SK-N-SH (cell line): ENCODE data around the gene DNAH10. TPM values are rescaled to one million over a fixed set of nuclear protein-coding genes. Genes with fewer than 3 reads are reported as not detected.

Source experiments
- CTCF ChIA-PET: fragments of 300-600, 350-600 bp; formaldehyde crosslinking; extraction: SDS; loops from one replicate; lab custom pipeline; 2021; lab: Yijun Ruan, JAX
- POLR2A ChIA-PET: fragments of 350-600 bp; sonication (Branson Sonifier 250); formaldehyde crosslinking; extraction: SDS; loops from one replicate; lab custom pipeline; 2020; ENCODE audit warnings: antibody characterized with exemption, inconsistent platforms; lab: Yijun Ruan, JAX
- DNase-seq: peaks from one replicate; pipeline ENCODE4 v3.0.0; 2012
- H2AFZ ChIP-seq: fragments of 200-600 bp; sonication (generic); 2 replicates; pipeline ENCODE4 v1.8.1; 2016; ENCODE audit warnings: antibody characterized with exemption, mild to moderate bottlenecking, low read depth
- H3F3A ChIP-seq: fragments of 200-600 bp; sonication (generic); replicated peaks from 2 replicates; pipeline ENCODE3; 2016; ENCODE audit warnings: antibody characterized with exemption, mild to moderate bottlenecking; ENCODE audit not compliant: insufficient read depth
- H3K27ac ChIP-seq, 2 experiments: fragments of 200-500 bp in 1 of 2; fragments of 200-600 bp in 1 of 2; sonication (Bioruptor generic) in 1 of 2; sonication (generic), shearing (Covaris generic) in 1 of 2; 2 replicates each; pipeline versions ENCODE4 v1.5.1 to v1.6.1; 2014 to 2016; ENCODE audit warnings: low read depth in 2 of 2, inconsistent platforms in 1 of 2, low read length in 1 of 2, mild to moderate bottlenecking in 1 of 2, mixed read lengths in 1 of 2
- H3K27me3 ChIP-seq: fragments of 200-600 bp; sonication (generic), shearing (Covaris generic); 2 replicates; pipeline ENCODE4 v1.6.1; 2016; ENCODE audit warnings: mixed run types; ENCODE audit not compliant: insufficient read depth
- H3K36me3 ChIP-seq, 2 experiments: fragments of 200-500 bp in 1 of 2; fragments of 200-600 bp in 1 of 2; sonication (Bioruptor generic) in 1 of 2; sonication (generic) in 1 of 2; replicated peaks in 1 of 2; 2 replicates each; pipeline versions ENCODE3 to v1.5.1; 2014 to 2016; ENCODE audit warnings: low read length in 1 of 2, mild to moderate bottlenecking in 1 of 2; ENCODE audit not compliant: insufficient read depth in 2 of 2, control insufficient read depth in 1 of 2
- H3K4me1 ChIP-seq, 2 experiments: fragments of 200-500 bp in 1 of 2; fragments of 200-600 bp in 1 of 2; sonication (Bioruptor generic) in 1 of 2; sonication (generic), shearing (Covaris generic) in 1 of 2; 2 replicates each; pipeline versions ENCODE4 v1.5.1 to v1.6.1; 2014 to 2016; ENCODE audit warnings: low read depth in 1 of 2, low read length in 1 of 2, mixed run types in 1 of 2; ENCODE audit not compliant: insufficient read depth in 2 of 2, control insufficient read depth in 1 of 2
- H3K4me2 ChIP-seq: fragments of 200-600 bp; sonication (generic), shearing (Covaris generic); 2 replicates; pipeline ENCODE4 v1.6.1; 2017; ENCODE audit warnings: mixed run types
- H3K4me3 ChIP-seq, 2 experiments: fragments of 200-500 bp in 1 of 2; fragments of 200-600 bp in 1 of 2; sonication (Bioruptor generic) in 1 of 2; sonication (generic), shearing (Covaris generic) in 1 of 2; 2 replicates each; pipeline versions ENCODE4 v1.5.1 to v1.8.1; 2014 to 2016; ENCODE audit warnings: low read depth in 2 of 2, inconsistent platforms in 1 of 2, low read length in 1 of 2, mild to moderate bottlenecking in 1 of 2, mixed read lengths in 1 of 2, moderate library complexity in 1 of 2
- H3K79me2 ChIP-seq: fragments of 200-600 bp; sonication (generic); 2 replicates; pipeline ENCODE4 v1.8.1; 2017; ENCODE audit warnings: mild to moderate bottlenecking; ENCODE audit not compliant: insufficient read depth
- H3K9ac ChIP-seq: fragments of 200-600 bp; sonication (generic); 2 replicates; pipeline ENCODE4 v1.6.1; 2017; ENCODE audit warnings: mixed run types
- H3K9me2 ChIP-seq: fragments of 200-600 bp; sonication (generic); 2 replicates; pipeline ENCODE4 v1.6.1; 2017; ENCODE audit warnings: mixed run types
- H3K9me3 ChIP-seq: fragments of 200-600 bp; sonication (generic); 2 replicates; pipeline ENCODE4 v1.6.1; 2017; ENCODE audit warnings: mixed run types, mild to moderate bottlenecking, moderate library complexity
- H4K20me1 ChIP-seq: fragments of 200-600 bp; sonication (generic); 2 replicates; pipeline ENCODE4 v1.6.1; 2017; ENCODE audit warnings: mild to moderate bottlenecking, mixed run types; ENCODE audit not compliant: insufficient read depth
- CTCF ChIP-seq: fragments of 200-600 bp; sonication (generic); IDR thresholded peaks from 2 replicates; pipeline ENCODE4 v1.6.1; 2017; ENCODE audit warnings: antibody characterized with exemption, mild to moderate bottlenecking, moderate library complexity
- ELF1 ChIP-seq: IDR thresholded peaks from 2 replicates; pipeline ENCODE4 v1.4.0; 2012
- EP300 ChIP-seq, 2 experiments: IDR thresholded peaks; 2 replicates each; pipeline versions ENCODE4 v1.4.0 to v1.6.1; 2012; ENCODE audit warnings: borderline replicate concordance in 1 of 2, low read depth in 1 of 2, low read length in 1 of 2
- EZH2phosphoT487 ChIP-seq: fragments of 200-600 bp; sonication (generic); IDR thresholded peaks from 2 replicates; pipeline ENCODE4 v1.6.1; 2017; ENCODE audit warnings: low read depth, mixed run types, mild to moderate bottlenecking, antibody characterized with exemption, moderate library complexity, borderline replicate concordance
- GABPA ChIP-seq: IDR thresholded peaks from 2 replicates; pipeline ENCODE4 v1.4.0; 2012; ENCODE audit warnings: low read depth, mild to moderate bottlenecking
- GATA2 ChIP-seq: sonication (generic); formaldehyde crosslinking; IDR thresholded peaks from 2 replicates; pipeline ENCODE4 v1.5.0; 2020; ENCODE audit warnings: mild to moderate bottlenecking, missing genetic modification reagents
- JUND ChIP-seq: IDR thresholded peaks from 2 replicates; pipeline ENCODE4 v1.4.0; 2012
- MAX ChIP-seq: IDR thresholded peaks from 2 replicates; pipeline ENCODE4 v1.4.0; 2012; ENCODE audit warnings: low read depth
- NFIC ChIP-seq: IDR thresholded peaks from 2 replicates; pipeline ENCODE4 v1.4.0; 2012; ENCODE audit warnings: borderline replicate concordance
- NRF1 ChIP-seq: IDR thresholded peaks from 2 replicates; pipeline ENCODE4 v1.6.1; 2012; ENCODE audit warnings: low read depth, mild to moderate bottlenecking, low read length
- RAD21 ChIP-seq: IDR thresholded peaks from 2 replicates; pipeline ENCODE4 v1.6.1; 2012; ENCODE audit warnings: mild to moderate bottlenecking, low read length
- REST ChIP-seq: IDR thresholded peaks from 2 replicates; pipeline ENCODE4 v1.6.1; 2012; ENCODE audit warnings: mild to moderate bottlenecking, low read depth, low read length, moderate library complexity
- RXRA ChIP-seq: IDR thresholded peaks from 2 replicates; pipeline ENCODE4 v1.4.0; 2012; ENCODE audit warnings: low read depth, mild to moderate bottlenecking, borderline replicate concordance
- USF1 ChIP-seq: IDR thresholded peaks from 2 replicates; pipeline ENCODE4 v1.4.0; 2012; ENCODE audit warnings: low read depth, borderline replicate concordance
- WGBS: methylation state at CpG from one replicate; pipeline ENCODE4 v1.1.6; 2017; ENCODE audit warnings: low lambda C conversion rate; 5-methylcytosine and 5-hydroxymethylcytosine counted together
- polyA plus RNA-seq, 3 experiments: library from polyadenylated mRNA; depleted of rRNA; stranded (reverse); fragments of >200 nt; gene quantifications; 2 replicates each; pipeline ENCODE4 v1.2.3, GENCODE V29; 2012

The DNAH10 gene
- polyA plus RNA-seq, 1 of the 3 experiments (the other 2 are of a cell fraction) = 0.13 TPM

GRCh38 chr12:123919980-123920360 is 157.9 kb downstream of the DNAH10 start:
- H2AFZ ChIP-seq = no peak overlapping the region
- H4K20me1 ChIP-seq = no peaks in the 10 kb centered on the region
- ChIA-PET POLR2A (no interaction called here), CTCF (interaction anchor here (0.7 to 1.2 kb wide), 3 partner anchors 14 to 21 kb away, joined by 3 read pairs; no protein-coding TSS in a partner anchor)
- no peaks in the 10 kb centered on the region for H3K36me3 ChIP-seq
- H3K4me3 ChIP-seq = no peak overlapping the region
- no peaks in the 10 kb centered on the region; a peak in 1 of 4 replicates for H3K4me1 ChIP-seq
- TF ChIP-seq GATA2 (CRISPR knock-in tag) = no peak
- no peak for TF ChIP-seq JUND
- no peak for TF ChIP-seq GABPA
- TF ChIP-seq RAD21 = no peak
- TF ChIP-seq REST = no peak
- no peak for TF ChIP-seq USF1
- no peak for TF ChIP-seq MAX
- TF ChIP-seq CTCF = no peak
- no peak for TF ChIP-seq ELF1
- no peak for TF ChIP-seq RXRA
- DNase-seq = no peak
- H3K9ac ChIP-seq = no peak overlapping the region
- no peak overlapping the region for H3K27ac ChIP-seq
- H3K79me2 ChIP-seq = no peaks in the 10 kb centered on the region
- no peaks in the 10 kb centered on the region for H3K27me3 ChIP-seq
- H3F3A ChIP-seq = no peaks in the 10 kb centered on the region
- H3K4me2 ChIP-seq = no peak overlapping the region
- H3K9me3 ChIP-seq = no peaks in the 10 kb centered on the region
- WGBS = 50% methylated on average over 3 of the region's 3 CpGs
- H3K9me2 ChIP-seq = no peaks in the 10 kb centered on the region

- DNase-seq = no peak
- WGBS = 39% methylated on average over 2 of the region's 2 CpGs
- no peak overlapping the region for H3K9ac ChIP-seq
- H3K4me1 ChIP-seq = no peaks in the 10 kb centered on the region; a peak in 1 of 4 replicates
- H3K4me2 ChIP-seq = no peak overlapping the region
- no peak overlapping the region for H3K27ac ChIP-seq
- H3K36me3 ChIP-seq = no peaks in the 10 kb centered on the region
- H3K4me3 ChIP-seq = no peak overlapping the region
- no peaks in the 10 kb centered on the region for H3K9me2 ChIP-seq
- H3K79me2 ChIP-seq = no peaks in the 10 kb centered on the region
- H4K20me1 ChIP-seq = no peaks in the 10 kb centered on the region
- no peaks in the 10 kb centered on the region for H3K9me3 ChIP-seq
- no peaks in the 10 kb centered on the region for H3K27me3 ChIP-seq
- ChIA-PET CTCF (no interaction called here), POLR2A (no interaction called here)
- H3F3A ChIP-seq = no peaks in the 10 kb centered on the region
- no peak for TF ChIP-seq CTCF
- TF ChIP-seq REST = no peak
- no peak for TF ChIP-seq EZH2phosphoT487
- TF ChIP-seq NFIC = no peak
- TF ChIP-seq NRF1 = no peak
- TF ChIP-seq EP300 (IDR thresholded peaks at IDR 0.05; ENCODE audit: borderline replicate concordance in 1 of 2, low read depth in 1 of 2, low read length in 1 of 2) = no peak
- TF ChIP-seq RAD21 = no peak
- no peak for TF ChIP-seq GABPA
- no peak for TF ChIP-seq ELF1
- H2AFZ ChIP-seq = no peak overlapping the region
Observed at GRCh38 chr12:123923038-123923437, 160.9 kb downstream of the DNAH10 start.
